HepG2 (cell line): Measurements from ENCODE around the gene MRPL28. TPM values are rescaled to one million over a fixed set of nuclear protein-coding genes. Genes with fewer than 3 reads are reported as not detected.
A peak's percentile ranks its signal among the peaks of the same experiment; 100 is the strongest.

ENCODE experiments used
- ETV6 ChIP-seq: sonication (generic); formaldehyde crosslinking; conservative IDR thresholded peaks from 2 replicates; pipeline ENCODE4 v1.4.0; 2020; ENCODE audit warnings: missing genetic modification reagents
- FOXK1 ChIP-seq: sonication (generic); formaldehyde crosslinking; IDR thresholded peaks from 2 replicates; pipeline ENCODE4 v1.4.0; 2020; ENCODE audit warnings: low read depth, missing genetic modification reagents, borderline replicate concordance
- MTF1 ChIP-seq: sonication (generic); formaldehyde crosslinking; IDR thresholded peaks from 2 replicates; pipeline ENCODE4 v1.5.0; 2020; ENCODE audit warnings: missing genetic modification reagents
- NCOR1 ChIP-seq: fragments of 200-600 bp; sonication (generic); IDR thresholded peaks from 2 replicates; pipeline ENCODE4 v1.7.0; 2017; ENCODE audit warnings: antibody characterized with exemption, low read length, borderline replicate concordance
- RAD21 ChIP-seq: fragments of 450-650 bp; formaldehyde crosslinking; IDR thresholded peaks from 2 replicates; pipeline ENCODE4 v1.5.0; 2020; ENCODE audit warnings: mild to moderate bottlenecking
- SNAPC4 ChIP-seq: sonication (generic); formaldehyde crosslinking; IDR thresholded peaks from 2 replicates; pipeline ENCODE4 v1.4.0; 2020; ENCODE audit warnings: mild to moderate bottlenecking, missing genetic modification reagents
- WIZ ChIP-seq: sonication (generic); formaldehyde crosslinking; IDR thresholded peaks from 2 replicates; pipeline ENCODE4 v1.5.1; 2020; ENCODE audit warnings: mild to moderate bottlenecking, missing genetic modification reagents
- ZNF407 ChIP-seq: sonication (generic); formaldehyde crosslinking; IDR thresholded peaks from one replicate; pipeline ENCODE4 v1.5.1; 2020; ENCODE audit warnings: mild to moderate bottlenecking, missing genetic modification reagents; ENCODE audit errors: not compliant biosample characterization
- ZNF598 ChIP-seq: sonication (generic); formaldehyde crosslinking; IDR thresholded peaks from 2 replicates; pipeline ENCODE4 v1.5.1; 2020; ENCODE audit warnings: mild to moderate bottlenecking, missing genetic modification reagents, borderline replicate concordance
- polyA plus RNA-seq, 8 experiments: library from polyadenylated mRNA; depleted of rRNA in 3 of 8; stranded (reverse) in 7 of 8; unstranded in 1 of 8; fragments of >200 nt; fragmentation: Illumina TruSeq in 4 of 8; extraction: Trizol in 4 of 8; gene quantifications; 2 replicates each; pipeline versions ENCODE4 v1.2.1 to v1.2.3, GENCODE V29; 2011 to 2016; ENCODE audit warnings: low read depth in 4 of 8, missing spikeins in 1 of 8, mixed read lengths in 1 of 8; ENCODE audit not compliant: insufficient read depth in 1 of 8
- total RNA-seq, 5 experiments: library from RNA; depleted of rRNA; stranded (reverse); fragments of >200 nt; fragmentation: Illumina TruSeq; extraction: Trizol; gene quantifications; 2 replicates each; pipeline ENCODE4 v1.2.3, GENCODE V29; 2016; ENCODE audit warnings: low read depth in 1 of 5
- TF ChIP-seq, protein P1 (sequence below): sonication (generic); formaldehyde crosslinking; IDR thresholded peaks from 2 replicates; pipeline ENCODE4 v1.8.0; 2022; ENCODE audit warnings: mild to moderate bottlenecking, missing genetic modification reagents, borderline replicate concordance
- TF ChIP-seq, protein P2 (sequence below), 2 experiments: sonication (generic) in 1 of 2; formaldehyde crosslinking in 1 of 2; IDR thresholded peaks; 2 replicates each; pipeline versions ENCODE4 v1.4.0 to v1.6.1; 2018 to 2020; ENCODE audit warnings: missing genetic modification reagents in 2 of 2, borderline replicate concordance in 1 of 2, low read depth in 1 of 2, mild to moderate bottlenecking in 1 of 2, missing biosample characterization in 1 of 2

MRPL28 gene
- total and polyA plus RNA-seq, 2 of the 13 experiments (the other 11 are each of a cell fraction or from before 2014, with no cell fraction given) = 114 to 135 TPM

DNA sequence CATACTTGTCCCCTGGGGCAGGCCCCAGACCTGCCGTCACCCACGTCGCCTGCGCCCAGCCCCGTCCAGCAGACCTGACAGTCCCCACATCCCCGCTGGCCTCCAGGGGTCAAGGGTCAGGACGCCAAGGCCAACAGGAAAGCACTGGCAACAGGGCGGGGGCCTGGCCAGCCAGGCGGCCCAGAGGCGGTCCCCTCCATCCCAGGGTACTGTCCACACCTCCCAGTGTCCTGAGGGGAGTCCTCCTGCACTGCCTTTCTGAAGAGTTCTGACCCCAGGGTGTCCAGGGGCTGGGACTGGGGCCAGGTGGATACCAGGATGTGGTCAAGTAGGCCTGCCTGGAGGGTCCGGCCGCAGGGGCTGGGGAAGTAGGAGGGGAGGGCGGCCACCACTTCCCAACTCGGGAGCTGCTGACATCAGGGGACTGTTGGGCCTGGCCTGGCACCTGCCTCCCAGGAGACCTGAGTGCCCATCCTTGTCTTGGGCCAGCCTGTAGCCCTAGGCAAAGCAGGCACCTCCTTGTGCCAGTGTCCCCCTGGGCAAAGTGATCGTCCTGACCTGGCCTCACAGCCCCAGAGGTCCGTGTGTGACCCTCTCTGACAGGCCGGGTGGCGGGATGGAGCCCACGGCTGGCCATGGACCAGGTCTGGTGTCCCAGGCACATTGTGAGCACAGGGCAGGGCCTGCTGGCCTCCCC lies 11.1 kb downstream of the MRPL28 start (continued):
- TF ChIP-seq SNAPC4 (CRISPR knock-in tag) (0 out of 2 replicates have a peak, but pooled peaks have one; percentile 30), RAD21 (CRISPR knock-in tag) (no peak), NCOR1 (no peak), FOXK1 (CRISPR knock-in tag) (no peak), ETV6 (CRISPR knock-in tag) (no peak), ZNF407 (CRISPR knock-in tag) (peak; percentile 31), ZNF598 (CRISPR knock-in tag) (peak; percentile 94), WIZ (CRISPR knock-in tag) (no peak; the same call in 1 of the 2 replicates), MTF1 (CRISPR knock-in tag) (no peak)
- TF ChIP-seq, protein P1, sequence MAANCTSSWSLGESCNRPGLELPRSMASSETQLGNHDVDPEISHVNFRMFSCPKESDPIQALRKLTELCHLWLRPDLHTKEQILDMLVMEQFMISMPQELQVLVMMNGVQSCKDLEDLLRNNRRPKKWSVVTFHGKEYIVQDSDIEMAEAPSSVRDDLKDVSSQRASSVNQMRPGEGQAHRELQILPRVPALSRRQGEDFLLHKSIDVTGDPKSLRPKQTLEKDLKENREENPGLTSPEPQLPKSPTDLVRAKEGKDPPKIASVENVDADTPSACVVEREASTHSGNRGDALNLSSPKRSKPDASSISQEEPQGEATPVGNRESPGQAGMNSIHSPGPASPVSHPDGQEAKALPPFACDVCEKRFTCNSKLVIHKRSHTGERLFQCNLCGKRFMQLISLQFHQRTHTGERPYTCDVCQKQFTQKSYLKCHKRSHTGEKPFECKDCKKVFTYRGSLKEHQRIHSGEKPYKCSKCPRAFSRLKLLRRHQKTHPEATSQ = no peak
- TF ChIP-seq, protein P2, sequence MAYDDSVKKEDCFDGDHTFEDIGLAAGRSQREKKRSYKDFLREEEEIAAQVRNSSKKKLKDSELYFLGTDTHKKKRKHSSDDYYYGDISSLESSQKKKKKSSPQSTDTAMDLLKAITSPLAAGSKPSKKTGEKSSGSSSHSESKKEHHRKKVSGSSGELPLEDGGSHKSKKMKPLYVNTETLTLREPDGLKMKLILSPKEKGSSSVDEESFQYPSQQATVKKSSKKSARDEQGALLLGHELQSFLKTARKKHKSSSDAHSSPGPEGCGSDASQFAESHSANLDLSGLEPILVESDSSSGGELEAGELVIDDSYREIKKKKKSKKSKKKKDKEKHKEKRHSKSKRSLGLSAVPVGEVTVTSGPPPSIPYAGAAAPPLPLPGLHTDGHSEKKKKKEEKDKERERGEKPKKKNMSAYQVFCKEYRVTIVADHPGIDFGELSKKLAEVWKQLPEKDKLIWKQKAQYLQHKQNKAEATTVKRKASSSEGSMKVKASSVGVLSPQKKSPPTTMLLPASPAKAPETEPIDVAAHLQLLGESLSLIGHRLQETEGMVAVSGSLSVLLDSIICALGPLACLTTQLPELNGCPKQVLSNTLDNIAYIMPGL (CRISPR knock-in tag; IDR thresholded peaks at IDR 0.05; ENCODE audit: borderline replicate concordance in 1 of 2, low read depth in 1 of 2) = peak in 1 of 2 experiments; percentile 24; a peak in 2 of 4 replicates
